Ascending aorta (tissue), 2 donors: Measurements from ENCODE around the gene FGD1. TPM values are rescaled to one million over a fixed set of nuclear protein-coding genes. Genes with fewer than 3 reads are reported as not detected.

ENCODE experiments used
- DNase-seq, 2 donors: peaks; one replicate each; pipeline ENCODE4 v3.0.0-alpha.2; 2019; ENCODE audit warnings: low spot score in 2 of 2
- H3K27ac ChIP-seq, 2 donors: fragments of 200-600 bp; sonication (generic); one replicate each; pipeline ENCODE4 v1.5.1; 2016 to 2017; ENCODE audit warnings: mild to moderate bottlenecking in 1 of 2
- H3K27me3 ChIP-seq: fragments of 200-600 bp; sonication (generic); one replicate; pipeline ENCODE4 v1.5.1; 2017
- H3K36me3 ChIP-seq, 2 donors: fragments of 200-600 bp; sonication (generic); one replicate each; pipeline ENCODE4 v1.5.1; 2016
- H3K4me1 ChIP-seq, 2 donors: fragments of 200-600 bp; sonication (generic); one replicate each; pipeline ENCODE4 v1.5.1; 2016 to 2017; ENCODE audit warnings: mild to moderate bottlenecking in 1 of 2
- H3K4me3 ChIP-seq, 2 donors: fragments of 200-600 bp; sonication (generic); one replicate each; pipeline ENCODE4 v1.5.1; 2016 to 2017; ENCODE audit warnings: mild to moderate bottlenecking in 1 of 2
- H3K9me3 ChIP-seq, 2 donors: fragments of 200-600 bp; sonication (generic); one replicate each; pipeline ENCODE4 v1.5.1; 2016
- CTCF ChIP-seq, 3 experiments: fragments of 200-600 bp in 2 of 3; fragments of 450-650 bp in 1 of 3; sonication (generic) in 2 of 3; IDR thresholded peaks; one replicate each; pipeline ENCODE4 v1.5.1; 2016 to 2019; ENCODE audit warnings: antibody characterized with exemption in 3 of 3, mild to moderate bottlenecking in 1 of 3, moderate library complexity in 1 of 3
- intact Hi-C: fragments of 100-400 bp; cut with DNase I; formaldehyde crosslinking; loops from one replicate; pipeline ENCODE4 v1.15.1; 2023
- total RNA-seq: library from RNA; depleted of rRNA; stranded (reverse); fragments of >200 nt; gene quantifications from one replicate; pipeline ENCODE4 v1.1.0, GENCODE V29; 2016

FGD1 gene
- total RNA-seq, 1 donor from 2014 or later: 16.5 TPM

DNA sequence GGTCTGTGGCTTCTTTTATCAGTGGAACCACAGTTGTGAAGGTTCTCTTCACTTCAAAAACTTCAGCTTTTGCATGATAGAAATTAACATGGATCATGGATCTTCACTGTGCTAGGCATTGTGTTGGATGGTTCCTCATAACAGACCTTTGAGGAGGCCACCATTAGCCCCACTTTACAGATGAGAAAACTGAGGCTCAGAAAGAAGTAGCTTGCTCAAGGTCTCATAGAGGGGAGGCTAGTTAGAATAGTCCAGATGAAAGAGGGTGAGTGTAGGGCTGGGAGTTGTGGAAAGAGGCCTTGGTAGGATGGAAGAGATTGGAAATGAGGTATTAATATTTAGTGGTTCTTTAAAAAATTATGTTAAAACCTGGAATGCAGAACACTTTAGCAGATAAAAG, 53.2 kb downstream of the FGD1 start:
- intact Hi-C loops: loop anchor here (5.0 to 10.0 kb wide), 2 partner anchors 400 to 758 kb away; partner anchors contain the start of genes HUWE1 and PHF8
- H3K4me3 ChIP-seq: no peak overlapping the region
- no peak for TF ChIP-seq CTCF (IDR thresholded peaks at IDR 0.05)
- no peaks in the 10 kb centered on the region for H3K36me3 ChIP-seq
- peaks cover 0 to 6% of the 10 kb centered on the region in 2 donors for H3K4me1 ChIP-seq
- no peak overlapping the region for H3K27ac ChIP-seq
- DNase-seq: no peak
- no peaks in the 10 kb centered on the region for H3K9me3 ChIP-seq
- H3K27me3 ChIP-seq: no peaks in the 10 kb centered on the region

- intact Hi-C loops: loop anchor here (1.0 to 10.0 kb wide), 6 partner anchors 56 to 755 kb away; partner anchors contain the start of genes FGD1, GNL3L, HUWE1 and PHF8
- Histone ChIP-seq H3K4me3 (peak within 1 kb of the TSS; percentile 54 to 89), H3K36me3 (no peaks in the 10 kb centered on the region), H3K27me3 (no peaks in the 10 kb centered on the region), H3K4me1 (peaks cover 0 to 6% of the 10 kb centered on the region in 2 donors), H3K9me3 (no peaks in the 10 kb centered on the region), H3K27ac (peak within 1 kb of the TSS; percentile 38 to 56)
- TF ChIP-seq CTCF (IDR thresholded peaks at IDR 0.05): peak in 1 of 3 experiments; percentile 26
- DNase-seq: peak; percentile 63 to 88
Measured at GRCh38 chrX:54439960-54440871, 55.8 kb downstream of the FGD1 start, which contains the start of gene TSR2. TSS of gene TSR2 (plus strand) at chrX:54440404. CDS start at chrX:54440422, 18 bp downstream.

DNA sequence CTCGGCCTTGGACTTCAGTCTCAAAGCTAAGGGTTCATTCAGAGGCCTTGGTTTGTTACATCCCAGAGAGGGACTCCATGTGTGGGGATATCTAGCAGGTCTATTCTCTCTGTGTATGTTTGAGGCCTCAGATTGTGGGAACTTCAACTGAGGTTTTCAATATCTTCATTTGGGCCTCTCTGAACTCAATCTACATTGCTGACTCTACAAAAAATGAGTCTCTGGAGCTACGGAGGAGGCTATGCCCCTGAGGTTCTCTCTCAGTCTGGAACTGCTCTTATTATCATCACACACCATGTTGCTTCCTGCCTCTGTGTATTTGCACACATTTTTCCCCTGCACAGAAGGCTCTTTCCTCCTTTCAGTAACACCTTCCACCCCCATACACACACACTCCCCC, 60.9 kb downstream of the FGD1 start:
- Histone ChIP-seq H3K36me3 (no peaks in the 10 kb centered on the region), H3K27ac (no peak overlapping the region), H3K27me3 (no peaks in the 10 kb centered on the region), H3K4me3 (no peak overlapping the region), H3K9me3 (no peaks in the 10 kb centered on the region), H3K4me1 (no peaks in the 10 kb centered on the region)
- intact Hi-C loops: loop anchor here (10.0 kb wide), 1 partner anchor 180 kb away; no protein-coding TSS in a partner anchor
- TF ChIP-seq CTCF (IDR thresholded peaks at IDR 0.05): no peak
- no peak for DNase-seq

GRCh38 chrX:54430519-54430918, 65.5 kb downstream of the FGD1 start:
- H3K27ac ChIP-seq: no peak overlapping the region
- H3K4me1 ChIP-seq: no peaks in the 10 kb centered on the region
- no peaks in the 10 kb centered on the region for H3K9me3 ChIP-seq
- no peaks in the 10 kb centered on the region for H3K36me3 ChIP-seq
- H3K4me3 ChIP-seq: no peak overlapping the region
- TF ChIP-seq CTCF (IDR thresholded peaks at IDR 0.05): no peak
- H3K27me3 ChIP-seq: no peaks in the 10 kb centered on the region
- no peak for DNase-seq
- intact Hi-C loops: loop anchor here (10.0 kb wide), 1 partner anchor 176 kb away; no protein-coding TSS in a partner anchor

DNA sequence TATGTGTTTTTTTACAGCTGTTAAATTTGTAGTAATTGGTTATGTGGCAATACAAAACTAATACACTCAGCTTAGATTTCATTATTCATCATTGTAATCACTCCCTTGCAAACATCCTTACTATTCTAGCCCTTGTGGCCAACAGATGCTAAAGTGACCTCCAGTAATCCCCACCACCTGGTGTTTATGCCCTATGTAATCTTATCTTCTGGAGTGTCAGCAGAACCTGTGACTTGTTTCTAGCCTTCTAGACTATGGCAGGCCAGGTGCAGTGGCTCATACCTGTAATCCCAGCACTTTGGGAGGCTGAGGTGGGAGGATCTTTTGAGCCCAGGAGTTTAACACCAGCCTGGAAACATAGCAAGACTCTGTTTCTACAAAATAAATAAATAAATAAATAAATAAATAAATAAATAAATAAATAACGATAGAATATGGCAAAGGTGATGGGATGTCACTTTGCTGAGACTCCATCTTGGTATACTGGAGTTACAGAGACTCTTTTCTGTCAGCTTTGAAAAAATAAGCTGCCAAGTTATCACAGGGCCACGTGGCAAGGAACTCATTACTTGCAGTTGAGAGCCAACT, 68.1 kb downstream of the FGD1 start:
- Histone ChIP-seq H3K36me3 (no peaks in the 10 kb centered on the region), H3K9me3 (no peaks in the 10 kb centered on the region), H3K4me3 (no peak overlapping the region), H3K27ac (no peak overlapping the region), H3K4me1 (no peaks in the 10 kb centered on the region), H3K27me3 (no peaks in the 10 kb centered on the region)
- no peak for DNase-seq
- intact Hi-C loops: no loop called here
- TF ChIP-seq CTCF (IDR thresholded peaks at IDR 0.05): no peak
